ENCODE data around the gene MACROD2.

DNA sequence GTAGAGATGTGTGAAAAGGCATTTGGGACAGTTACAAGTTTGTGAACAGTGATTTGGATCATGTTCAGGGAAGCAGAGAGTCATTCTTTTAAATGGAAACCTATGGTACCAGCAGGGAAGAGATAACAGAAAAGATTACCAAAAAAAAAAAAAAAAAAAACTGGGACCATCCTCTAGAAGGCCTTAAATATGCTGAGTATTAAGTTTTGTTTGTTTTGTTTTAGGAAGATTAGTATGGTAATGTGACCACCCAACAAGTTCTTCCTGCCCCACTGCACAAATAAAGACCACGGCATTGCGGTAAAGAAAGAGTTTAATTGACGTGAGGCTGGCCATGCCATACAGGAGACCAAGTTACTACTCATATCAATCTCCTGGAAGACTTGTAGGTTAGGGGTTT, 1631.8 kb downstream of the MACROD2 start:
- TF ChIP-seq, protein P1, sequence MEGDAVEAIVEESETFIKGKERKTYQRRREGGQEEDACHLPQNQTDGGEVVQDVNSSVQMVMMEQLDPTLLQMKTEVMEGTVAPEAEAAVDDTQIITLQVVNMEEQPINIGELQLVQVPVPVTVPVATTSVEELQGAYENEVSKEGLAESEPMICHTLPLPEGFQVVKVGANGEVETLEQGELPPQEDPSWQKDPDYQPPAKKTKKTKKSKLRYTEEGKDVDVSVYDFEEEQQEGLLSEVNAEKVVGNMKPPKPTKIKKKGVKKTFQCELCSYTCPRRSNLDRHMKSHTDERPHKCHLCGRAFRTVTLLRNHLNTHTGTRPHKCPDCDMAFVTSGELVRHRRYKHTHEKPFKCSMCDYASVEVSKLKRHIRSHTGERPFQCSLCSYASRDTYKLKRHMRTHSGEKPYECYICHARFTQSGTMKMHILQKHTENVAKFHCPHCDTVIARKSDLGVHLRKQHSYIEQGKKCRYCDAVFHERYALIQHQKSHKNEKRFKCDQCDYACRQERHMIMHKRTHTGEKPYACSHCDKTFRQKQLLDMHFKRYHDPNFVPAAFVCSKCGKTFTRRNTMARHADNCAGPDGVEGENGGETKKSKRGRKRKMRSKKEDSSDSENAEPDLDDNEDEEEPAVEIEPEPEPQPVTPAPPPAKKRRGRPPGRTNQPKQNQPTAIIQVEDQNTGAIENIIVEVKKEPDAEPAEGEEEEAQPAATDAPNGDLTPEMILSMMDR (IDR thresholded peaks at IDR 0.05): no peak
- TF ChIP-seq EP300 (IDR thresholded peaks at IDR 0.05; ENCODE audit: low read depth): no peak
- TF ChIP-seq POLR2AphosphoS5 (IDR thresholded peaks at IDR 0.05): no peak
